NCI-H128 (cell line): ENCODE measurements around the gene USP34.
"Not testable (repeated sequence)": the region's sequence is repeated elsewhere in the genome, so short reads cannot be mapped to it uniquely, and the experiment has no call there.

Source experiments
- DNase-seq: peaks from one replicate; lab custom pipeline; 2025; ENCODE audit not compliant: unreplicated experiment; lab: John Stamatoyannopoulos, UW

The USP34 gene

DNA sequence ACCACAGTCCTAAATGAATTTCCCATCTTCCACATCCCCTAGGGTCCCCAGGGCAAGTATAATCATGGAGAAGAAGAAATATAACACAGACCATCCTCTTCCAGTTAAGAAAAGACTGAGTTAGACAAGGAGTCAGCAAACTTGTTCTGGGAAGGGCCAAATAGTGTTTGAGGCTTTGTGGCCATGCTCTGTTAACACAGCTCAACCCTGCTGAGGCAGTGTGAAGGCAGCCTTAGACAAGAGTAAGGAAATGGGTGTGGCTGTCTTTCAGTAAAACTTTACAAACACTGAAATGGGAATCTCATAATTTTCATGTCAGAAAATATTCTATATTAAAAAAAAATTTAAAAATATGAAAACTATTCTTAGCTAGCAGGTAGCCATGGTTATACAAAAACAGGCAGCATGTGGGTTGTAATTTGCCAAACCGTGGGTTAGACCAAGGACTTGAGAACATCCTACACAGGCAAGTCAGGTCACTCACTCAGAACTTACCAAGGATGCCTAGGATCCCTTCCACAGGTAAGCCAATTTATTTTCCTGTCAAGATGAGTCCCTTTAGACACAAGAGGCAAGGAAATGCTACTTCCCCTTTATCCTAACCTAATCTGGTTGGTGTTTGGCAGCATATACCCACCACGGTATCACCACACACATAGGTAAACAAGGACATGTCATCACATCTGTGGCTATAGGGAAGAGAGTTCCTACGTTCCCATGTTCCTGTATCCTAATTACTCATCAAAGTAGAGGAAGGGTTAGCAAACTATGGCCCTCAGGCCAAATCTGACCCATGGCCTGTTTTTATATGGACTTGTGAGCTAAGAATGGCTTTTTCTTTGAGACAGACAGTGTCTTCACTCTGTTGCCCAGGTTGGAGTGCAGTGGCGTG lies 277.0 kb downstream of the USP34 start:
- no peak for DNase-seq

- DNase-seq, result no peak
Measured at GRCh38 chr2:61187085-61187484, 283.8 kb downstream of the USP34 start.

GRCh38 chr2:61185231-61185728 lies 285.6 kb downstream of the USP34 start:
- no peak for DNase-seq

- no peak for DNase-seq
Measured at GRCh38 chr2:61184263-61184662, 286.6 kb downstream of the USP34 start.

GRCh38 chr2:61183795-61184194 lies 287.1 kb downstream of the USP34 start:
- DNase-seq, result no peak

- DNase-seq, result no peak
Measured at GRCh38 chr2:61182059-61182383, 288.9 kb downstream of the USP34 start.

DNA sequence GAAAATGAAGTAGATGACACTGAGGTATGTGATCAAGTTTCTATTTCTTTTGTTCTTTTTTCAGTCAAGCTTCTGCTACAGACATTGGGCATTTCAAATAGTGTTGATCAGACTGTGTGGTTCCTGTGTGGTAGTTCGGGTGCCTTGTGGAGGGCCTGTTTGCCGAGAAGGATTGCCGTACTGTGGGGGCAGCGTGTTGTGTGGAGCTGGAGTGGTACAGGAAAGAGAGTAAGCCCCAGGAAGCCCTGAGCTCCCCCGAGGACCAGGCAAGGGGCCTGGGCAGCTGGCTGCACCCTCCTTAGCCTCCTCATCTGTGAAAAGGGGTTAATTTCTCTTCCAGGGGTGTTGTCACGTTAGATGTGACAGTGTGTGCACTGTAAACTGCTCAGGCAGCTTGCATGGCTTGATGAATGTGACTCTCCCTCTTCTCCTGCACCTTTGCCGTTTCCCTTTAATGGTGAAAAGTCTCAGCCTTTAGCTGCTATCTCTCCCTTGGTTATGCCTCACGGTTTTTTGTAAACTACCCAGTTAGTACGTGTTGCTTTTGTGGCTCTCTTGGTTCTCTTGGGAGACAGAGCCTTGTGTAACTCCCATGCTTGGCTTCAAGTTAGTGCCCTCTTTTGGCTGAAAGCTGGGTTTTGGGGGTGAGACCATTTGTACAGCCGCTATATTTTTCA lies 289.4 kb downstream of the USP34 start:
- no peak for DNase-seq

DNA sequence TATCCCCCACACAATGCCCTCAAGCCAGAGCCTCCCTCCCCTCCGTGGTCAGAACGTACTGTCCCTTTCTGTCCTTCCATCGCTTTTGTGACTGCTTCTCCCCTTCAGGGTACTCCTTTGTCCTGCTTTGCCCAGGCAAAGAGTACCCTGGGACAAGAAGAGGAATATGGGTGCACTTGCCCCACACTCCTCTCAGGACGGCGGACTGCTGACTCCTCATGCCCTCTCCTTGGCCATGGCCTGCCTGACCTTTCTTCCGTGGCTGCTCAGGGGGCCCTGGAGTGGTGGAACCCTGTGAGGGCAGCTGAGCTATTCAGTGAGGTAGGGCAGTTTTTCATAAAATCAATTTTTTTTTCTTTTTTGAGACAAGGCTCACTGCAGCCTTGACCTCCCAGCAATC lies 290.2 kb downstream of the USP34 start:
- DNase-seq, result no peak

GRCh38 chr2:61179701-61180639 lies 290.9 kb downstream of the USP34 start:
- no peak for DNase-seq

- no peak for DNase-seq
Measured at GRCh38 chr2:61178603-61179545, 292.0 kb downstream of the USP34 start.

- no peak for DNase-seq
Measured at GRCh38 chr2:61177727-61178549, 292.9 kb downstream of the USP34 start.

DNA sequence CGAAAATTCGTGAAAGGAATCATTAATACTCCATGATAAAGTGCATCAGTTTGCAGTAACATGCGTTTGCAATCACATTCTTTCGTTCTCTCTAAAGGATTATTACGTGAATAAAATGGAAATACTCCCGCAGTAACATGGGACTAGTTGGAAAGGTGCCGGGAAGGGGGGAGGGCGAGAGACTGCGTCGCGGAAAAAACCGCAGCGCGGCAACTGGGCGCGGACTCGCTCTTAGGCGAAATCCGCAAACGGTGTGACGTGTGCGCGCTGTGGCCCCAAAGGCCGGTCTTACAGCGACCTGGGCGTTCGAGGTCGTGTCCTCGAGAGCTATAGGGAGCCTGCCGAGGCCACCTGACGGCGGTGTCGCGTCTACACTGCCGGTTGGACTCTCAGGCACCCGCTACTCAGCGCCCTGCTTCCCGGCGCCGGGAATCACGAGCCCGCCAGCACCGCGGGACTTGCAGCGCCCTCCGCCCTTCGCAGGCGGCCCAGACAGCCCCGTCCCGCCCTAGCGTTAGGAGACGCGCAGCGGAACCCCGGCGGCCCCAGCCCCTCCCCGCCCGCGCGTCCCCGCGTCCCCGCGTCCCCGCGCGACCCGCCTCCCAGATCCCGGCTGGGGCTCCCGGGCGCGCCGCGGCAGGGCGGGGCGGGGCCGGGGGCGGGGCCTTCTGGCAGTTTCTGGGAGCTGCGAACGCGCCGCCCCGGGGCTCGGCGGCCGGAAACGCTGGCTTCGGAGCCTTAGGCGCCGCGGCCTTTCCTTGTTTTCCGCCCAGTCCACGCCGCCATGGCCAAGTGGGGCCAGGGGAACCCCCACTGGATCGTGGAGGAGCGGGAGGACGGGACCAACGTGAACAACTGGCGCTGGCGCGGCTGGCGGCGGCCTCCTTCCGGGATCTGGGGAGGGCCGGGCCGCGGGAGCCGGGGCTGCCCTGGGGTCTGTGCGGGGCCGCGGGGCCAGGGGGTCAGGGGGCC lies 293.8 kb downstream of the USP34 start:
- DNase-seq, result peak; percentile 61

DNA sequence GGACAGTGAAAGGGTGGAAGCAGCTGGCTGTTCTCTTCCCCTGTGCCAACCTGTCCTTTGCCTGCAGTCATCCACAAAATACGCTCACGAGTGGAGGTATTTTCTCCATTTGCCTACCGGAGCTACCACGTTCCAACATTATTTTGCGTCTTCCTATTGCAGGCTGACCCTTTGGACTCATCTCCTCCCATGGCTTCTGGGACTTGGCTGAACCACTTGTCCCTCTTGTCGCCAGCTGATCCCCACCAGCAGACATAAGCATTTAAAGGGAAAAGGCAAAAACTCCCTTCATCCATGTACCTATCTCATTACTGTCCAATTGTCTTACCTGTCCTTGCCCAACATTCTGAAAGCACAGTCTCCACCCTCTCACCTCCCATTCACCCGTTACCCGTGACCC lies 295.9 kb downstream of the USP34 start:
- DNase-seq, result no peak

- DNase-seq, result no peak
Measured at GRCh38 chr2:61173116-61173515, 297.8 kb downstream of the USP34 start.

DNA sequence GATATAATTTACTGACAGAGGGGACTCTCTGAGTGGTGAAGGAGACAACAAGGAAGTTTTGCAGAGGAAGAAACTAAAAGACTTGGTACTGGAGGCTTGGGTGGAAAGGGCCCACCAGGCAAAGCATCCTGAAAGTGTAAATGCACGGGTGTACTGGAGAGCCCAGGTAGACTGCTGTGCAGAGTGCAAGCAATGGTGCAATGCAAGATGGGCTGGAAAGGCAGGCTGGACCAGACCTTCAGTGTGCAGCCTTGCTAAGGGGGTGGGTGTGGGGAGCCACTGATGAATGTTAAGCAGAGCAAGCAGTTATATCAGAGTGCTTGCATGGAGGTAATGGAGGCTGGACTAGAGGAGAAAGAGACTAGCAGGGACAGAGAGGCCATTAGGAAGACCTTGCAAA lies 298.2 kb downstream of the USP34 start:
- DNase-seq, result no peak

DNA sequence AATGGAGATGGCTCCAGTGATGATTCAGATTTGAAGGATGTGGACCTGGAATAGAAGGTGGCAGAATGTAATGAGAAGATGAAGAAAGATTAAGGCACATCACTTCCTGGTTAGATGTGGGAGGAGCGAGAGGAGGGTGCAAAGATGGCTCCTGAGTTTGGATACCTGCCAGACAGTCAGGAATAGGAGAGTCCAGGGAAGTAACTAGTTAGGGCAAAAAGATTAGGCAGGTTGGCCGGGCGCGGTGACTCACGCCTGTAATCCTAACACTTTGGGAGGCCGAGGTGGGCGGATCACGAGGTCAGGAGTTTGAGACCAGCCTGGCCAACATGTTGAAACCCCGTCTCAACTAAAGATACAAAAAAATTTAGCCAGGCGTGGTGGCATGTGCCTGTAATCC lies 303.3 kb downstream of the USP34 start:
- no peak for DNase-seq

GRCh38 chr2:61165946-61166345 lies 304.9 kb downstream of the USP34 start:
- no peak for DNase-seq

- DNase-seq, result not testable (repeated sequence)
Measured at GRCh38 chr2:61165082-61165481, 305.8 kb downstream of the USP34 start.
